GM19324 (cell line): ENCODE data around the gene DYNLL1.
"Not testable (repeated sequence)": the region's sequence is repeated elsewhere in the genome, so short reads cannot be mapped to it uniquely, and the experiment has no call there.

Source experiments
- ATAC-seq: cut with Tn5 transposase; IDR thresholded peaks from one replicate; pipeline ENCODE4 v1.9.1; 2021; ENCODE audit warnings: mild to moderate bottlenecking, moderate library complexity; ENCODE audit not compliant: unreplicated experiment, low FRiP score

Gene DYNLL1

GRCh38 chr12:120473807-120474615 is 21.9 kb upstream of the DYNLL1 start:
- ATAC-seq = no peak

GRCh38 chr12:120474616-120474960 is 21.3 kb upstream of the DYNLL1 start:
- ATAC-seq = no peak

- no peak for ATAC-seq
Observed at GRCh38 chr12:120475643-120476042, 20.3 kb upstream of the DYNLL1 start.

GRCh38 chr12:120479458-120479857 is 16.5 kb upstream of the DYNLL1 start:
- ATAC-seq = no peak

- ATAC-seq = no peak
Observed at GRCh38 chr12:120480211-120480610, 15.7 kb upstream of the DYNLL1 start.

GRCh38 chr12:120481022-120481767 is 14.7 kb upstream of the DYNLL1 start:
- no peak for ATAC-seq

- no peak for ATAC-seq
Observed at GRCh38 chr12:120483621-120484020, 12.3 kb upstream of the DYNLL1 start.

- no peak for ATAC-seq
Observed at GRCh38 chr12:120485961-120486881, 9.7 kb upstream of the DYNLL1 start.

- not testable (repeated sequence) for ATAC-seq
Observed at GRCh38 chr12:120487552-120487951, 8.4 kb upstream of the DYNLL1 start.

- ATAC-seq = no peak
Observed at GRCh38 chr12:120488057-120488640, 7.8 kb upstream of the DYNLL1 start.

- no peak for ATAC-seq
Observed at GRCh38 chr12:120489018-120489417, 6.9 kb upstream of the DYNLL1 start.

- no peak for ATAC-seq
Observed at GRCh38 chr12:120490325-120490724, 5.6 kb upstream of the DYNLL1 start.

GRCh38 chr12:120490833-120491512 is 4.9 kb upstream of the DYNLL1 start:
- ATAC-seq = no peak

GRCh38 chr12:120495186-120495730 is 655 bp upstream of the DYNLL1 start:
- ATAC-seq = peak; percentile 14

- no peak for ATAC-seq
Observed at GRCh38 chr12:120496413-120497340, 764 bp downstream of the DYNLL1 start.

GRCh38 chr12:120497524-120498150 is 1.7 kb downstream of the DYNLL1 start:
- no peak for ATAC-seq

- ATAC-seq = no peak
Observed at GRCh38 chr12:120498870-120499515, 3.1 kb downstream of the DYNLL1 start.

GRCh38 chr12:120500581-120500980 is 4.7 kb downstream of the DYNLL1 start:
- ATAC-seq = no peak
